Upper lobe of left lung (tissue), 6 donors: ENCODE results near the gene FAM53B. TPM values are rescaled to one million over a fixed set of nuclear protein-coding genes. Genes with fewer than 3 reads are reported as not detected.
"Not testable (repeated sequence)": the region's sequence is repeated elsewhere in the genome, so short reads cannot be mapped to it uniquely, and the experiment has no call there.

ENCODE experiments used
- ATAC-seq, 2 donors: fragments of 200-7000 bp; cut with Tn5 transposase; one replicate each; pipeline ENCODE4 v1.9.1; 2022; ENCODE audit warnings: mild to moderate bottlenecking in 2 of 2, moderate library complexity in 2 of 2; ENCODE audit not compliant: low FRiP score in 2 of 2
- DNase-seq, 2 donors: peaks; one replicate each; pipeline ENCODE4 v3.0.0-alpha.2; 2019 to 2020
- H3K27ac ChIP-seq, 4 donors: fragments of 200-600 bp; sonication (generic); one replicate each; pipeline ENCODE4 v1.5.1; 2016 to 2019
- H3K27me3 ChIP-seq, 4 donors: fragments of 200-600 bp; sonication (generic); one replicate each; pipeline ENCODE4 v1.5.1; 2017 to 2019
- H3K36me3 ChIP-seq, 4 donors: fragments of 200-600 bp; sonication (generic); one replicate each; pipeline ENCODE4 v1.5.1; 2016 to 2019
- H3K4me1 ChIP-seq, 4 donors: fragments of 200-600 bp; sonication (generic); one replicate each; pipeline ENCODE4 v1.5.1; 2018 to 2019
- H3K4me3 ChIP-seq, 4 donors: fragments of 200-600 bp; sonication (generic); one replicate each; pipeline ENCODE4 v1.5.1; 2017 to 2019; ENCODE audit warnings: mild to moderate bottlenecking in 2 of 4, moderate library complexity in 1 of 4
- H3K9me3 ChIP-seq, 4 donors: fragments of 200-600 bp; sonication (generic); one replicate each; pipeline ENCODE4 v1.5.1; 2018 to 2019
- EP300 ChIP-seq, 4 donors: sonication (generic); formaldehyde crosslinking; IDR thresholded peaks; one replicate each; pipeline ENCODE4 v1.5.1; 2017; ENCODE audit warnings: antibody characterized with exemption in 4 of 4, control low read depth in 2 of 4
- POLR2A ChIP-seq, 4 donors: fragments of 450-650 bp; IDR thresholded peaks; one replicate each; pipeline ENCODE4 v1.5.1; 2016 to 2017; ENCODE audit warnings: antibody characterized with exemption in 4 of 4, mild to moderate bottlenecking in 2 of 4
- POLR2AphosphoS5 ChIP-seq, 2 donors: sonication (generic); formaldehyde crosslinking; IDR thresholded peaks; one replicate each; pipeline ENCODE4 v1.5.1; 2017; ENCODE audit warnings: antibody characterized with exemption in 2 of 2
- WGBS, 2 donors: methylation state at CpG; one replicate each; pipeline ENCODE4 v1.1.5; 2017 to 2018; 5-methylcytosine and 5-hydroxymethylcytosine counted together
- total RNA-seq, 6 donors: library from RNA; depleted of rRNA in 4 of 6; stranded (reverse); fragments of >200 nt in 4 of 6; gene quantifications; one replicate each; pipeline versions ENCODE4 v1.1.0 to v1.2.1, GENCODE V29; 2016 to 2021
- TF ChIP-seq, protein P1 (sequence below), 6 experiments: fragments of 450-650 bp in 4 of 6; fragments of 200-600 bp in 2 of 6; sonication (generic) in 2 of 6; IDR thresholded peaks; one replicate each; pipeline ENCODE4 v1.5.1; 2016 to 2019; ENCODE audit warnings: antibody characterized with exemption in 6 of 6
- donor health status: DM: no; HTN: no; CAD: no; lungs with moderate emphysema.
- donor health status: DM: no; HTN: yes; CAD: no; lungs with severe emphysema.

The FAM53B gene
- total RNA-seq, 6 donors from 2014 or later: 35.8 to 62.5 (median 47.8) TPM

DNA sequence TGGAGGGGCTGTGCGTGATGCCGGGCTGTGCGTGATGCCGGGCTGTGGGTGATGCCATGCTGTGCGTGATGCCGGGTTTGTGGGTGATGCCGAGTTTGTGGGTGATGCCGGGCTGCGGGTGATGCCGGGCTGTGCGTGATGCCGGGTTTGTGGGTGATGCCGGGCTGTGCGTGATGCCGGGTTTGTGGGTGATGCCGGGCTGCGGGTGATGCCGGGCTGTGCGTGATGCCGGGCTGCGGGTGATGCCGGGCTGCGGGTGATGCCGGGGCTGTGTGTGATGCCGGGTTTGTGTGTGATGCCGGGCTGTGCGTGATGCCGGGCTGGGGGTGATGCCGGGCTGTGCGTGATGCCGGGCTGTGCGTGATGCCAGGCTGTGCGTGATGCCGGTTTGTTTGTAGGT is 128.9 kb downstream of the FAM53B start:
- WGBS, 2 donors: 90 to 97% methylated on average over 33 to 34 of the region's 34 CpGs
- Histone ChIP-seq H3K27me3 (no peaks in the 10 kb centered on the region), H3K4me1 (peaks cover 38 to 57% (median 47%) of the 10 kb centered on the region in 4 donors), H3K36me3 (peaks cover 0 to 15% (median 12%) of the 10 kb centered on the region in 4 donors), H3K27ac (no peak overlapping the region), H3K9me3 (no peaks in the 10 kb centered on the region), H3K4me3 (no peak overlapping the region)
- ATAC-seq (no peak), DNase-seq (peak in 1 of 2 donors; percentile 70)
- TF ChIP-seq POLR2A (IDR thresholded peaks at IDR 0.05): no peak
- TF ChIP-seq EP300 (IDR thresholded peaks at IDR 0.05): no peak
- TF ChIP-seq POLR2AphosphoS5 (IDR thresholded peaks at IDR 0.05): no peak
- TF ChIP-seq, protein P1, sequence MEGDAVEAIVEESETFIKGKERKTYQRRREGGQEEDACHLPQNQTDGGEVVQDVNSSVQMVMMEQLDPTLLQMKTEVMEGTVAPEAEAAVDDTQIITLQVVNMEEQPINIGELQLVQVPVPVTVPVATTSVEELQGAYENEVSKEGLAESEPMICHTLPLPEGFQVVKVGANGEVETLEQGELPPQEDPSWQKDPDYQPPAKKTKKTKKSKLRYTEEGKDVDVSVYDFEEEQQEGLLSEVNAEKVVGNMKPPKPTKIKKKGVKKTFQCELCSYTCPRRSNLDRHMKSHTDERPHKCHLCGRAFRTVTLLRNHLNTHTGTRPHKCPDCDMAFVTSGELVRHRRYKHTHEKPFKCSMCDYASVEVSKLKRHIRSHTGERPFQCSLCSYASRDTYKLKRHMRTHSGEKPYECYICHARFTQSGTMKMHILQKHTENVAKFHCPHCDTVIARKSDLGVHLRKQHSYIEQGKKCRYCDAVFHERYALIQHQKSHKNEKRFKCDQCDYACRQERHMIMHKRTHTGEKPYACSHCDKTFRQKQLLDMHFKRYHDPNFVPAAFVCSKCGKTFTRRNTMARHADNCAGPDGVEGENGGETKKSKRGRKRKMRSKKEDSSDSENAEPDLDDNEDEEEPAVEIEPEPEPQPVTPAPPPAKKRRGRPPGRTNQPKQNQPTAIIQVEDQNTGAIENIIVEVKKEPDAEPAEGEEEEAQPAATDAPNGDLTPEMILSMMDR (IDR thresholded peaks at IDR 0.05): no peak

DNA sequence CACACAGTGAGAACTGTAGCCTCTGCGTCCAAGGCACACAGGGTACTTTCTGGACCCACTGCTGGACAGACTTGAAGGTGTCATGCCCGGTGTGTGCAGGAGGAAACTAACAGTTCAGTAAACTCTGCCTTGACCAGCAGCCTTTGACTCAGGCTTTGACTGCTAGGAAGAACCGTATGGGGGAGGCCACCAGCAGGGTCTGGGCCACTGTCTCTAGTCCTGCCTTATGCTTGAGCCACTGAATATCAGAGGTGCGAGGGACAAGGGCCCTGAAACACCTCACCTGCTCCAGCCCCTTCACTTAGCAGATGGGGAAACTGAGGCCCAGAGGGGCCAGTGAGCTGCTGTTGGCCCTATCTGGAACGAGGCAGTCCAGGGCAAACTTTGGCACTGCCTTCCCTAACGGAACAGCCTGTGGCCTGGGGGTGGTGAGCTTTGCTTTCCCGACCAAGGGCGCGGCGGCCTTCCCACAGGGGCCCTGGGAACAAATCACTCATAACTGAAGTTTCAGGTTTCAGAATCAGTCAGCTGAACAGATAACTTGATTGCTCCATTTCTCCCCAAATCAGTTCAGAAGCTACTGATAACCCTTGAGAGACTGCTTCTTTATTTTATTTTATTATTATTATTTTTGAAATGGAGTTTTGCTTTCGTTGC is 130.0 kb downstream of the FAM53B start:
- peaks cover 0 to 15% (median 12%) of the 10 kb centered on the region in 4 donors for H3K36me3 ChIP-seq
- no peak for DNase-seq
- no peak for ATAC-seq
- peaks cover 27 to 48% (median 41%) of the 10 kb centered on the region in 4 donors for H3K4me1 ChIP-seq
- peak overlapping the region in 1 of 4 donors; percentile 61 for H3K27ac ChIP-seq
- no peaks in the 10 kb centered on the region for H3K27me3 ChIP-seq
- no peak overlapping the region for H3K4me3 ChIP-seq
- H3K9me3 ChIP-seq: no peaks in the 10 kb centered on the region
- WGBS, 2 donors: 84 to 87% methylated on average over 6 to 11 of the region's 11 CpGs
- TF ChIP-seq EP300 (IDR thresholded peaks at IDR 0.05): no peak
- TF ChIP-seq, protein P1 (IDR thresholded peaks at IDR 0.05): no peak
- TF ChIP-seq POLR2A (IDR thresholded peaks at IDR 0.05): no peak
- no peak for TF ChIP-seq POLR2AphosphoS5 (IDR thresholded peaks at IDR 0.05)

- Histone ChIP-seq H3K27ac (peak overlapping the region; percentile 24 to 61 (median 38)), H3K27me3 (no peaks in the 10 kb centered on the region), H3K4me1 (peaks cover 22 to 35% (median 29%) of the 10 kb centered on the region in 4 donors), H3K4me3 (no peak overlapping the region), H3K9me3 (no peaks in the 10 kb centered on the region), H3K36me3 (peaks cover 0 to 12% (median 8%) of the 10 kb centered on the region in 4 donors)
- ATAC-seq (peak; percentile 12 to 38), DNase-seq (peak in 1 of 2 donors; percentile 79)
- no peak for TF ChIP-seq POLR2A (IDR thresholded peaks at IDR 0.05)
- no peak for TF ChIP-seq POLR2AphosphoS5 (IDR thresholded peaks at IDR 0.05)
- TF ChIP-seq, protein P1 (IDR thresholded peaks at IDR 0.05): no peak
- no peak for TF ChIP-seq EP300 (IDR thresholded peaks at IDR 0.05)
- 52 to 74% methylated on average over 8 to 9 of the region's 18 CpGs for WGBS, 2 donors
These were observed 131.3 kb downstream of the FAM53B start for GRCh38 chr10:124612611-124613498.

DNA sequence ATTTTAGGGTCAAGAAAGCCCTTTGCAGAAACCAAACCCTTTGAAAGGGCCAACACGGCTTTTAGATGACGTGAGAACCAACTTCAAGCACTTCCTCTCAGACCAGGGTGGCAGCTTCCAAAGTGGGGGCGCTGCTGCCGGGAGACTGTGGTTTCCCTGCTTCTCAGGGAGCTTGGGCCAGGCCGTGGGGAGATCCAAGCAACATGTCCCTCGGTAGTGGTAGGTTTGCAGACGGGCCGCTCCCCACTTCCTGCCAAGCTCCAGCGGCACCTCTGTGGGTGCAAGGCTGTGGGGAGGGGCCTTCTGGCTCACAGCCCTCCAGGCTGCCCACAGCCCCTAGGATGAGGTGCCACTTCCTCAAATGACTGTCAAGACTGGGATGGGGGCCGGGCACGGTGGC is 132.4 kb downstream of the FAM53B start:
- TF ChIP-seq POLR2AphosphoS5 (IDR thresholded peaks at IDR 0.05) (no peak), POLR2A (IDR thresholded peaks at IDR 0.05) (no peak), EP300 (IDR thresholded peaks at IDR 0.05) (no peak)
- TF ChIP-seq, protein P1 (IDR thresholded peaks at IDR 0.05): no peak
- Histone ChIP-seq H3K36me3 (peaks cover 0 to 5% (median 0%) of the 10 kb centered on the region in 4 donors), H3K27me3 (no peaks in the 10 kb centered on the region), H3K27ac (peak overlapping the region in 3 of 4 donors; percentile 21 to 61 (median 22)), H3K4me1 (peaks cover 22 to 32% (median 28%) of the 10 kb centered on the region in 4 donors), H3K9me3 (no peaks in the 10 kb centered on the region), H3K4me3 (no peak overlapping the region)
- 58 to 60% methylated on average over 2 to 11 of the region's 11 CpGs for WGBS, 2 donors
- ATAC-seq: peak in 1 of 2 donors; percentile 8
- DNase-seq: peak in 1 of 2 donors; percentile 56

GRCh38 chr10:124610851-124611250 is 133.3 kb downstream of the FAM53B start:
- H3K27ac ChIP-seq, H3K4me3 ChIP-seq, H3K36me3 ChIP-seq, ATAC-seq, H3K9me3 ChIP-seq, H3K27me3 ChIP-seq, DNase-seq: not testable (repeated sequence)
- H3K4me1 ChIP-seq: peaks cover 22 to 32% (median 28%) of the 10 kb centered on the region in 4 donors
- 90 to 100% methylated on average over 4 to 9 of the region's 17 CpGs for WGBS, 2 donors

DNA sequence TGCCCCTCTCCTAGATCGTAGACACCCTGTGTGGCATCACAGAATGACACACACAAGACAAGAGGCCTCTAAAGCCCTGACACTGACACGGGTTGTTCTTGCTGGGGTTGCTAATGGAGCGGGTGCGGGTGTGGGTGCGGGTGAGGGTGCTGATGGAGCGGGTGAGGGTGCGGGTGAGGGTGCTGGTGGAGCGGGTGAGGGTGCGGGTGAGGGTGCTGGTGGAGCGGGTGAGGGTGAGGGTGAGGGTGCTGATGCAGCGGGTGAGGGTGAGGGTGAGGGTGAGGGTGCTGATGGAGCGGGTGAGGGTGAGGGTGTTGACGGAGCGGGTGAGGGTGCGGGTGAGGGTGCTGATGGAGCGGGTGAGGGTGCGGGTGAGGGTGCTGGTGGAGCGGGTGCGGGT is 134.0 kb downstream of the FAM53B start:
- not testable (repeated sequence) for H3K4me3 ChIP-seq, H3K27ac ChIP-seq, ATAC-seq, H3K9me3 ChIP-seq, H3K36me3 ChIP-seq, H3K27me3 ChIP-seq
- 95 to 96% methylated on average over 8 to 16 of the region's 19 CpGs for WGBS, 2 donors
- peaks cover 22 to 32% (median 28%) of the 10 kb centered on the region in 4 donors for H3K4me1 ChIP-seq
- peak in 1 of 2 donors; percentile 77 for DNase-seq
